HTERT RPE-1 (cell line): ENCODE data around the gene METRNL.
"Not testable (repeated sequence)": the region's sequence is repeated elsewhere in the genome, so short reads cannot be mapped to it uniquely, and the experiment has no call there.

Experiments
- in situ Hi-C: fragments of 300-500 bp; cut with MboI; formaldehyde crosslinking; loops from 4 replicates; pipeline ENCODE4 v1.14.3; 2020; ENCODE audit warnings: low sequenced_read_pairs

Gene METRNL

GRCh38 chr17:83065660-83066542 lies 13.5 kb upstream of the METRNL start:
- in situ Hi-C loops: no loop called here

GRCh38 chr17:83066543-83066890 lies 12.9 kb upstream of the METRNL start:
- in situ Hi-C loops: not testable (repeated sequence)

- in situ Hi-C loops: no loop called here
Measured at GRCh38 chr17:83067071-83067717, 12.2 kb upstream of the METRNL start.

- in situ Hi-C loops: no loop called here
Measured at GRCh38 chr17:83067718-83068261, 11.6 kb upstream of the METRNL start.

GRCh38 chr17:83068641-83069570 lies 10.5 kb upstream of the METRNL start:
- in situ Hi-C loops: no loop called here

- in situ Hi-C loops: no loop called here
Measured at GRCh38 chr17:83069571-83069906, 9.9 kb upstream of the METRNL start.

GRCh38 chr17:83069931-83070742 lies 9.3 kb upstream of the METRNL start:
- in situ Hi-C loops: no loop called here

GRCh38 chr17:83070800-83071341 lies 8.5 kb upstream of the METRNL start:
- in situ Hi-C loops: no loop called here

- in situ Hi-C loops: no loop called here
Measured at GRCh38 chr17:83071365-83071764, 8.0 kb upstream of the METRNL start.

- in situ Hi-C loops: no loop called here
Measured at GRCh38 chr17:83071966-83072562, 7.3 kb upstream of the METRNL start.

GRCh38 chr17:83072600-83073358 lies 6.6 kb upstream of the METRNL start:
- in situ Hi-C loops: no loop called here

GRCh38 chr17:83073389-83074063 lies 5.9 kb upstream of the METRNL start:
- in situ Hi-C loops: no loop called here

- in situ Hi-C loops: no loop called here
Measured at GRCh38 chr17:83074486-83075223, 4.8 kb upstream of the METRNL start.

GRCh38 chr17:83075270-83075880 lies 4.0 kb upstream of the METRNL start:
- in situ Hi-C loops: no loop called here

- in situ Hi-C loops: no loop called here
Measured at GRCh38 chr17:83076938-83077337, 2.5 kb upstream of the METRNL start.

- in situ Hi-C loops: no loop called here
Measured at GRCh38 chr17:83077411-83077810, 2.0 kb upstream of the METRNL start.

GRCh38 chr17:83077939-83078338 lies 1.5 kb upstream of the METRNL start:
- in situ Hi-C loops: no loop called here
